HUES48 (cell line): Measurements from ENCODE around the gene CAMSAP1.

Experiments
- H3K27ac ChIP-seq: one replicate; pipeline ENCODE4 v1.7.0; 2013; ENCODE audit warnings: low read depth, low read length, inconsistent platforms
- H3K27me3 ChIP-seq: 2 replicates; pipeline ENCODE4 v1.6.1; 2013; ENCODE audit warnings: mild to moderate bottlenecking, low read length; ENCODE audit not compliant: control insufficient read depth, insufficient read depth
- H3K36me3 ChIP-seq: 2 replicates; pipeline ENCODE4 v1.6.1; 2013; ENCODE audit warnings: low read length; ENCODE audit not compliant: control insufficient read depth, insufficient read depth
- H3K4me1 ChIP-seq: 2 replicates; pipeline ENCODE4 v1.6.1; 2013; ENCODE audit warnings: mild to moderate bottlenecking, low read length; ENCODE audit not compliant: control insufficient read depth, insufficient read depth
- H3K4me3 ChIP-seq: 2 replicates; pipeline ENCODE4 v1.5.1; 2013; ENCODE audit warnings: mild to moderate bottlenecking, low read depth, low read length
- H3K9ac ChIP-seq: 2 replicates; pipeline ENCODE4 v1.6.1; 2013; ENCODE audit warnings: mild to moderate bottlenecking, low read depth, low read length, moderate library complexity
- H3K9me3 ChIP-seq: 2 replicates; pipeline ENCODE4 v1.6.1; 2013; ENCODE audit warnings: low read length; ENCODE audit not compliant: control insufficient read depth, insufficient read depth

Gene CAMSAP1

DNA sequence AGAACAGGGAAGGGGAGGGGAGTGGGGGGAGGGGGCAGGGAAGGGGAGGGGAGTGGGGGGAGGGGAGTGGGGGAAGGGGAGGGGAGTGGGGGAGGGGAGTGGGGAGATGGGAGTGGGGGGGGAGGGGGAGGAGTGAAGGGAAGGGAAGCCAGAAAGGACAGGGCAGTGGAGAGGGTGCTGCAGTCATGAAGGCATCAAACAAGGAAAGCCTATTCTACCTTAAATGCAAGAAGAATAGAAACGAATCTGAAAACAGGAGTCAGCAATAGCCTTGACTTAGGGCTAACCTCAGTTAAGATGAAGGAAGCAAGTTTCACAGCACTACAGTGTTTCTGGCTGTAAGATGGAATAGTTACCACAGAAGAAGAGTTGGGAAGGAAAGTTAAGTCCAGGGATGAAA lies 59.5 kb downstream of the CAMSAP1 start:
- peaks cover 42% of the 10 kb centered on the region for H3K36me3 ChIP-seq
- H3K9me3 ChIP-seq: no peaks in the 10 kb centered on the region
- H3K27ac ChIP-seq: no peak overlapping the region
- peaks cover 20% of the 10 kb centered on the region for H3K4me1 ChIP-seq
- H3K4me3 ChIP-seq: no peak overlapping the region
- no peak overlapping the region for H3K9ac ChIP-seq
- no peaks in the 10 kb centered on the region for H3K27me3 ChIP-seq

- H3K9me3 ChIP-seq: no peaks in the 10 kb centered on the region
- no peaks in the 10 kb centered on the region for H3K27me3 ChIP-seq
- no peak overlapping the region for H3K27ac ChIP-seq
- 0 out of 2 replicates have a peak, but pooled peaks cover 11% of the 10 kb centered on the region for H3K4me1 ChIP-seq
- H3K36me3 ChIP-seq: peaks cover 3% of the 10 kb centered on the region
- no peak overlapping the region for H3K9ac ChIP-seq
- H3K4me3 ChIP-seq: no peak overlapping the region
Measured at GRCh38 chr9:135840539-135840938, 66.8 kb downstream of the CAMSAP1 start.

- Histone ChIP-seq H3K27me3 (no peaks in the 10 kb centered on the region), H3K4me1 (0 out of 2 replicates have a peak, but pooled peaks cover 11% of the 10 kb centered on the region), H3K4me3 (no peak overlapping the region), H3K27ac (no peak overlapping the region), H3K9me3 (no peaks in the 10 kb centered on the region), H3K9ac (no peak overlapping the region), H3K36me3 (peaks cover 3% of the 10 kb centered on the region)
Measured at GRCh38 chr9:135840107-135840506, 67.2 kb downstream of the CAMSAP1 start.

DNA sequence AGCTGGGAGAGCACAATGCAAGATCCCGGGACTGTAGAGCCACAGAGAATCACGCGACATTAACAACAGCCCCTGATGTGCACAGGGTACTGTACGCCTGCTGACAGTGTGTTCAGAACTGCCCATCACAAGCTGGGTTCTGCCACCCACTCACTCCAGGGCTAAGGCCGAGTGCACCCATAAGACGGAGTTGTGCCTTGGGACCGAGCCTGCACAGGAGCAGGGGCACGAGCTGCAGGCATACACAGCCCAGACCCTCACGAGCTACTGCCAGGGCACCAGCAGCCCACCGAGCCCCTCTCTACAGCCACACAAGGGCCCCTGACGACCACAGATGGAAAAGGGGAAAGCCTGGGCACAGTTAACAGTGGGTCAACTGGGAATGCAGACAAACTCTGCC lies 67.8 kb downstream of the CAMSAP1 start:
- Histone ChIP-seq H3K9me3 (no peaks in the 10 kb centered on the region), H3K36me3 (peaks cover 3% of the 10 kb centered on the region), H3K27me3 (no peaks in the 10 kb centered on the region), H3K4me1 (0 out of 2 replicates have a peak, but pooled peaks cover 11% of the 10 kb centered on the region), H3K27ac (no peak overlapping the region), H3K9ac (no peak overlapping the region), H3K4me3 (no peak overlapping the region)

DNA sequence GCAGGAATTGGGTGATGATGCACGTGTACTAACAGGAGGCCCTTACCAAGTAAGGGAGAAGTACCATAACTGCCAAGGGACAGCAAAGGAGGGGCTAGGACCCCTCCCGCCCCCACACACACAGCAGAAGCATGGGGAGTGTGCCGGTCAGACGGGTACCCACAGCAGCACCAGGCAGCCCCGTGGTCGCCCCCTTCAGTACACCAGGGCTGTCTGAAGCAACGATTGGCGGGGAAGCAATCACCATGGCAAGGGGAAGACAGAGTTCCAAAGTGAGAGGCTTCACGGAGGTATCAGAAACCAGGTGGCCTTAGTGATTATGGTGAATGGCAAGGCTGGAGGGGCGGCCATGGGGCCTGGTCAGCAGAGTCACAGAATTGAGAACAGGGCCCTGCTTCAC lies 72.2 kb downstream of the CAMSAP1 start:
- Histone ChIP-seq H3K4me1 (no peaks in the 10 kb centered on the region), H3K4me3 (no peak overlapping the region), H3K27ac (no peak overlapping the region), H3K36me3 (no peaks in the 10 kb centered on the region), H3K9me3 (no peaks in the 10 kb centered on the region), H3K27me3 (no peaks in the 10 kb centered on the region), H3K9ac (no peak overlapping the region)

DNA sequence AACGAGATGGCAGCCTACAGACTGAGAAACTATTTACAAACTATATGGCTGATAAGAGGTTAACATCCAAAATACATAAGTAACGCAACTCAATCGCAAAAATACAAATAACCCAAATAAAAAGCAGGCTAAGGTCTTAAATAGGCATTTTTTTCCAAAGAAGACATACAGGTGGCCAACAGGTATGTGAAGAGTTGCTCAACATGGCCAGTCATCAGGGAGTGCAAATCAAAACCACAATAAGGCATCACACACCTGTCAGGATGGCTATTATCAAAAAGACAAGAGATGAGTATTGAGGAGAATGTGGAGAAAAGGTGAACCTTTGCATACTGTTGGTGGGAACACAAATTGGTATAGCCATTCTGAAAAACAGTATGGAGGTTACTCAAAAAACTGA lies 73.5 kb downstream of the CAMSAP1 start:
- Histone ChIP-seq H3K9ac (no peak overlapping the region), H3K36me3 (no peaks in the 10 kb centered on the region), H3K4me1 (no peaks in the 10 kb centered on the region), H3K27ac (no peak overlapping the region), H3K4me3 (no peak overlapping the region), H3K9me3 (no peaks in the 10 kb centered on the region), H3K27me3 (no peaks in the 10 kb centered on the region)

- H3K4me3 ChIP-seq: no peak overlapping the region
- H3K27me3 ChIP-seq: no peaks in the 10 kb centered on the region
- no peaks in the 10 kb centered on the region for H3K4me1 ChIP-seq
- H3K9ac ChIP-seq: no peak overlapping the region
- no peaks in the 10 kb centered on the region for H3K9me3 ChIP-seq
- H3K27ac ChIP-seq: no peak overlapping the region
- 0 out of 2 replicates have a peak, but pooled peaks cover 7% of the 10 kb centered on the region for H3K36me3 ChIP-seq
Measured at GRCh38 chr9:135830496-135830895, 76.8 kb downstream of the CAMSAP1 start.

DNA sequence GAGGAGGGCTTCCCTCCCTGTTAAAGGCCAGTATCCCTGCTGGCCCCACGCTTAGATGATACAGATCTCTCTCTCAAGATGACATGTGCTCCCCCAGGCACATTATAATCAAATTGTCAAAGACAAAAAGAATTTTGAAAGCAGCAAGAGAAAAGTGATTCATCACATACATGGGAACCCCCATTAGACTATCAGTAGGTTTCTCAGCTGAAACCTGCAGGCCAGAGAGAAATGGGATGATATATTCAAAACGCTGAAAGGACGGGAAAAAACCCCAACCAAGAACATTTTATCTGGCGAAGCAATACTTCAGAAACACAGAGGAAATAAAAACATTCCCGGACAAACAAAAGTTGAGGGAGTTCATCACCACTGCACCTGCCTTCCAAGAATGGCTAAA lies 78.7 kb downstream of the CAMSAP1 start:
- no peak overlapping the region for H3K4me3 ChIP-seq
- H3K36me3 ChIP-seq: peaks cover 20% of the 10 kb centered on the region
- no peak overlapping the region for H3K9ac ChIP-seq
- H3K27ac ChIP-seq: no peak overlapping the region
- H3K4me1 ChIP-seq: no peaks in the 10 kb centered on the region
- no peaks in the 10 kb centered on the region for H3K9me3 ChIP-seq
- H3K27me3 ChIP-seq: no peaks in the 10 kb centered on the region

DNA sequence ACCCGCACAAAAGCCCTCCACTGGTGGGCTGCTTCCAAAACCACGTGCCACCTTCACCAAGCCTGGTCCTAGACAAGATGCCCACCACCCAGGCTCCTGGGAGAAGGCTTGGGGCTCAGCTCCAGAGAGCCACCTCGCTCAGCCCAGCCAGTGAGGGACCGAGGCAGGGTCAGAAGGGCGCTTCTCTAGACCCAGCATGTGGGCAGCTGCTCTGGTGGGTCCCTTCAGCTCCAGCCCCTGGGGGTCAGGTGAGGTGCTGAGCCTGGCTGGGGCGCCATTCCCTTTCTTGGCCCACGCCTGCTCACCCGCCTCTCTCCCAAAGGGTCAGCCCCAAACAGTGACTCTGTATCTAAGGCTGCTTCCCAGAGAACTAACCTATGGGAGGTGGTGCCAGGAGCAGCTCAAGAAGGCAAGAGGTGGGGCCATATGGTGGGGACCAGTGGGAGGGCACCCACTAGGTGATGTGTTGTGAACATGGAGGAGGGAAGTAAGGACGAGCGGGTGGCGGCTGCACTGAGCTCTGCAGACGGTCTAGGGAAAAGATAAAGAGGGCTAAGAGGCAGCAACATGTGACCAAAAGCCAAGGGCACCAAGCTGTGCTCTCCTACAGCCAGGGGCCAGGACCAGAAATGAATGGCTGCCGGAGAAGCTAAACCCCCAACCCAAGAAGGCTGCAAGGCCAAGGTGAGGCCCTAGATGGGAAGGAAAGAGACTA lies 79.3 kb downstream of the CAMSAP1 start:
- Histone ChIP-seq H3K4me3 (no peak overlapping the region), H3K27me3 (no peaks in the 10 kb centered on the region), H3K27ac (no peak overlapping the region), H3K9ac (no peak overlapping the region), H3K4me1 (no peaks in the 10 kb centered on the region), H3K36me3 (peaks cover 27% of the 10 kb centered on the region), H3K9me3 (no peaks in the 10 kb centered on the region)

DNA sequence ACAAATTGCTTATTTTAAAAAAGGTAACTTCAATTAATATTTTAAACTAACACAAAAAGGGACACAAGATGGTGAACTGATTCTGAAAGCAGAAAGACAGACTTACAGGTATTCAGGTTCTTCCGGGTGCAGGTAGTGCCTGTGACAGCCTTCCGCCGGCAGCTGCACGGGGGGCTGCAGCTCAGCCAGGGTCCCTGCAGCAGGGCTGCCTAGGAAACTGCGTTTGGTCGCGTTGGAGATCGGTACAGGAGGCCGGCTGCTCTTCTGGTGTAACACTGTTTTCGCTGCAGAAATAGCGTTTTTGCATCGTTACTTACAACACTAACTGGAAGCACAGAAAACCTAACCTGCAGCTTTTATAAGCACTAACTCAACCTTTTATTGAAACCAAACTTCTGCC lies 80.0 kb downstream of the CAMSAP1 start:
- Histone ChIP-seq H3K4me3 (no peak overlapping the region), H3K27me3 (no peaks in the 10 kb centered on the region), H3K36me3 (peaks cover 34% of the 10 kb centered on the region), H3K4me1 (no peaks in the 10 kb centered on the region), H3K9me3 (no peaks in the 10 kb centered on the region), H3K27ac (no peak overlapping the region), H3K9ac (no peak overlapping the region)

GRCh38 chr9:135826188-135826545 lies 81.2 kb downstream of the CAMSAP1 start:
- no peaks in the 10 kb centered on the region for H3K4me1 ChIP-seq
- no peaks in the 10 kb centered on the region for H3K9me3 ChIP-seq
- H3K9ac ChIP-seq: no peak overlapping the region
- H3K27me3 ChIP-seq: no peaks in the 10 kb centered on the region
- no peak overlapping the region for H3K4me3 ChIP-seq
- H3K36me3 ChIP-seq: peaks cover 45% of the 10 kb centered on the region
- no peak overlapping the region for H3K27ac ChIP-seq
